T-helper 2 cell (primary cell): ENCODE data around the gene PWWP2B.

Experiments used
- DNase-seq, 5 experiments: peaks; one replicate each; pipeline versions ENCODE4 v3.0.0 to v3.0.0-alpha.2; 2012 to 2022

PWWP2B gene

DNA sequence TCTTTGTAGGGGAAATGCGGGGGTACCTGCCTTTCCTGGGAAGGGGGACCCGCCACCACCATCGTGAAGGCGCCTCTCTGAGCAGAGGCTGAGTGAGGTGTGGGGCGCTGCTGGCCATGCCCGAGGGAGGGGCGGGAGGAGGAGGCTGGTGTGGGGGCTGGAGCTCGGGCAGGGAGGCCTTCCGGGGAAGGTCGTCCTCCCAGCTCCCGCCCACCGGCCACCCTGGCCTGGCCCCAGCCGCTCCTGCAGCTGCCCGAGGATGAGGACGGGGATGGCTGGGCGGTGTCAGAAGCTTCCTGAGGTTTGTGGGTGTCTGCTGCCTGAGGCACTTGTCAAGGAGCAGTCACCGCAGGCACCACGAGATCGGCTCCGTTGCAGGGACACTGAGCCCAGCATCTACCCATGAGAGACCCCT is 11.4 kb downstream of the PWWP2B start:
- no peak for DNase-seq

DNA sequence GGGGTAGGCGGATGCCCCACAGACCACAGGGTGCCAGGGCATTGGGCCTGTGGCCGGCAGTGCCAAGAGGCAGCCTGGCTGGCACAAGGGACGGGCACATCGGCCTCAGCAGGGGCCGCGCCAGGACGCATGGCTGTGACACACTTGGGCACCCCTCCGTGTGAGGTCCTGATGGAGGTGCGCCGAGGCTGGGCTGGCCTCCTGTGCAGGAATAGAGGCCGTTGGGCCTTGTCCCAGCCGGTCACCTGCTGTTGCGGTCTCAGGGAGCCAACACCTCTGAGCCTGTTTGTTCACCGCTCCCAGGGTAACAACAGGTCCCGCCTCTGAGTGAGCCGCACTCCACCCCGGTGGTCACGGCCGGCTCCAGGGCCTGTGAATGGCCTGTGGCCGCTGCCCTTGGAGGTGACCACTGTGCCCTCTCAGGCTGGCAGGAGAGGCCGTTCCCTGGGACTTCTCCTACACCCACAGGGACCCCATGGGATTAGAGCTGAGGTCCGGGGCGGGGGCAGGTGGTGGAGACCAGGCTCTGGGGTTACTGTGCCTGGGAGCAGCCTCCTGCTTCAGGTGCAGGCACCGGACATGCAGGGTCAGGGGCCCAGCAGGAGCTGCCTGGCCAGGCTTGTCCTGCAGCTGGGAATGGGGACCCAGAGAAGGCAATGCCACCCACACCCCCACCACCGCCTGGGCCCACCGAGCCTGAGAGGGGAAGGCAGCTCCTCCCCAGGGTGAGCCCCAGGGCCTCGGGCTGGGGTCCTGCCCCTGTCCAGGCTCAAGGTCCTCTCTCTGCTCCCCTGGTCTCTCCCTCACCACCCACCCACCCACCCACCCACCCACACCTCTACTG is 12.0 kb downstream of the PWWP2B start:
- DNase-seq = no peak

DNA sequence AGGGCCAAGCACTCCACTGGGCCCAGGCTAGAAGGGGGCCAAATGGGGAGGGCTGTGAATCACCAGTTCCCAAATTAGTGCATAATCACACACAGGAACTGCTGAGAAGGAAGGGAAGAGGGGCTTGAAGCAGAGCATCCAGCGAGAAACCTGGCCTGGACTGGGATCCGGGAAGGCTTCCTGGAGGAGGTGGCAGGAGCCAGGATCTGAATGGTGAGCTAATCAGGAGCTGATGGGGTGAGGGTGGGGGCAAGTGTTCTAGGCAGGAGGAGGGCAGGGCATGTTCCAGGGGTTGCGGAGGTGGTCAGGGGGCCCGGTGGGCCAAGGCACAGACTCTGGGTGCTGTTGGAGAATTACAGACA is 12.6 kb downstream of the PWWP2B start:
- DNase-seq = no peak

DNA sequence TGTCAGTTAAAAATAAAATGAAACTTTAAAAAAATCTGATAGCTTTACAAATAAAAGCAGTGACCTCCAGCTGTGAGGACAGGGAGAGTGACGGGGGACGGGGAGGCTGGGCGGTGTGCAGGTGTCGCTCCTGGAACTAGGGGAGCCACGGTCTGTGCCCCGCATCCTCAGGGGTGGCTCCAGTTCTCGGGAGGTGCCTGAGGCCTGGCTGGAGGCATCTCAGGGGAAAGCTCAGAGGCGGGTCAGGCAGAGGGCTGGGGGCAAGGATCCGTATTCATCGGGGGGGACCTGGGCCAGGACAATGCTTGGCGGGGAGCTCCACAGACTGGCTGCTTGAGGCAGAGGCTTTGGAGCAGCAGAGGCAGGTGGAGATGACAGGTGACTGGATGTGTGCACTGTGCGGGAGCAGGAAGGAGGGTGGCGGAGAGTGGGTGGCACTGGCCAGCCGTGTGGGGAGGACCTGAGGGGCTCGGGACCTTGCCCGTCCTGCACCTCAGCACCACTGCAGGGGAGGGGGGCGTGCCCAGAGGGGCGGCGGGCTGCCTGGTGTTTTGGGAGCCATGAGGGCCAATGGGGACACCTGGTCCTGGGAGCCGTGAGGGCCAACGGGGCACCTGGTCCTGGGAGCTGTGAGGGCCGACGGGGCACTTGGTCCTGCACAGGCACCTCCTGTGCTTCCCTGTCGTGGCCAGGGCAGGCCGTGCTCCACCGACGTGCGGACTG is 13.2 kb downstream of the PWWP2B start:
- DNase-seq = no peak

DNA sequence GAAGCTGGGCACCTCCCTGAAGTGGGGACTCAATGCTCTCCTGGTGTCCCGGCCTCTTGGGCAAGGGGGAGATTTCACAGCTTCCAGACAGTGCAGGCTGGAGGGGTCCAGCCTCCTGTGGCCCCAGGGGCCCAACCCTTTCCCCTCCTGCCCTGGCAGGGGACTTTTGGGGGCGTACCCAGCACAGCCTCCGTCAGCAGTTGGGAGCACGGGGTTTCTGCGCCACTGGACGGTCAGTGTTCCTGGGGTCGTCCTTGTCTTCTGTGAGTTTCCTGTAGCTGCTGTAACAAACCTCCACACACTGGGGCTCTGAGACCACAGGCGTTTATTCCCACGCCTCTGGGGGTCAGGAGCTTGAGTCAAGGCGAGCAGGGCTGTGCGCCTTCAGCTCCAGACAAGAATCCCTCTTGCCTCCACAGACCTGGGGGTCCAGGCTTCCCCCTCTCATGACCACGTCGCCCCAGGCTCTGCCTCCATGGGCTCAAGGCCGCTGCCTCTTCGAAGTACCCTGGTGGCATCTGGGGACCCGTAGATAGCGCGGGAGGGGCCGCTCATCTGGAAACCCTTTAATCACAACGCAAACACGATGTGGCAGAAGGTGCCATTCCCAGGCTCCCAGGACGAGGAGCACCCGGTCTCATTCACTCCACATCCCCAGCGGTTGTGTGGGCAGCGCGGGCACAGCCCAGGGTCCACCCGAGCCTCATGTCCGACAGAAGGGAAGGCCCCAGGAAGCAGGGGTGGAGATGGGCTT is 14.0 kb downstream of the PWWP2B start:
- no peak for DNase-seq

DNA sequence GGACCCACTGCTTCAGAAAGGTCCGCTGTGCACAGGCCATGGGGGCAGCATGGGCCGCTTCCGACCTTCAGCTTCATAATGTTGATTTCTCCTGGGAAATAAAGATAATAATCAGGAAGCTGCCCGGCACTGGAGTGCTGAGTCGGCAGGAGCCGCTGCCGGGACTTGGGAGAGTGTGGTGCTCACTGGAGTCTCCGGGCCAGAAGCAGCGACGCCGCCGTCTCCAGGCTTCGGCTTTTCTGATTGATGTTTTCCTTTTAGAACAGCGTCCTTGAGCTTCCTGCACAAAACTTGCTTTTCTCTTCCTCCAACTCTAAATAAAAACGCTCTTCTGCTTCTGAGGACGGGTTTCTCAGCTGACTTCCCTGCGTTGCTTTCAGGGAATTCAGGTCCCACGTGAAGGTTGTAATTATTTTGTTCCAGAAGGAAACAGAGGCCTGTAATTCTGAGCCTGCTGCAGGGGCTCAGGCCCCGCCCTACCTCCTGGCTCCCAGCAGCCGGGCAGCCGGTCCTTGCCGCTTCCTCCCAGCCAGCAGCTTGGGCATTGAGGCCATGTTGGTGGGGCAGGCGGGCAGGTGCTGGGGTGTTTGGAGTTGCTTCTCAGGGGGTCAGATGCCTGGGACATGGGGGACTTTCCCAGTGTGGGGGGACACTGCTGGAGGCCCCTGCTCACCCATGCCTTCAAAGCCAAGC is 14.7 kb downstream of the PWWP2B start:
- no peak for DNase-seq

DNA sequence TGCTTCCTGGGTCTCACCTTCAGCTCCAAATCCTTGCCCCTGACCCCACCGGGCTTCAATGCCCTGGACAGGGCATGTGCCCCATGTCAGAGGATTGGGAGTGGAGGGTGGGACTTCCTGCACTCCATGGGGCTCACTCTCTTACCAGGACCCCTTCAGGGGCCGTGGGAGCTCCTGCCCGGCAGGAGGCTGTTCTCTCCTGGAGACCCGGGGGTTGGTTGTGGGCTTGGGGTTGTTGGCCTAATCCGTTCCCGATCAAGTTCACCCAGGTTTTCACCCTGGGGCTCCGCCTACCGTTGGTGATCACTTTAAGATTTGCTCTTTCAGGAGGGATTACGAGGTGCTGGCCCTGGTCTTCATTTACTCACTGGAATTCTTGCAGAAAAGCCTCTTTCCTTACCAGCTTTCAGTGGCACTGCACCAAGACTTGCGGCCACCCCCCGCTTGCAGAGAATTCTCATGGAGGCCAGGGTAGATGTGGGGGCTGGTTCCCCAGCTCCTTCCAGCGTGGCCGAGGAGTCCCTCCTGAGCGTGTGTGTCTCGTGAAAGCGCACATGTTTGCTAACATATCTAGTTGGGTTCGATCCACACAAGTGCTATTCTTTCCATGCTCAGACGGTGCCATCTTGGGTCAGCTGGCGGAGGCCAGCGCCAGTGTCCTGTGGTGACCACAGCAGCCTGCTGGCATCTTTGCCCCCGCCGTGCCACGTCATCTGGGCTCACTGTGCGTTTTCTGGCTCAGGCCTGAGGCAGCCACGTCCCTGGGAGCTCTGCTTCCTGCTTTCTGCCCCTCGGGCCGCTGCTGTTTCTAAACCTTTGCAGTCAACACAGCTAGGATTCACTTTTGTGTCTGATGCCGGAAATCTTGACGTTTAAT is 15.6 kb downstream of the PWWP2B start:
- no peak for DNase-seq

DNA sequence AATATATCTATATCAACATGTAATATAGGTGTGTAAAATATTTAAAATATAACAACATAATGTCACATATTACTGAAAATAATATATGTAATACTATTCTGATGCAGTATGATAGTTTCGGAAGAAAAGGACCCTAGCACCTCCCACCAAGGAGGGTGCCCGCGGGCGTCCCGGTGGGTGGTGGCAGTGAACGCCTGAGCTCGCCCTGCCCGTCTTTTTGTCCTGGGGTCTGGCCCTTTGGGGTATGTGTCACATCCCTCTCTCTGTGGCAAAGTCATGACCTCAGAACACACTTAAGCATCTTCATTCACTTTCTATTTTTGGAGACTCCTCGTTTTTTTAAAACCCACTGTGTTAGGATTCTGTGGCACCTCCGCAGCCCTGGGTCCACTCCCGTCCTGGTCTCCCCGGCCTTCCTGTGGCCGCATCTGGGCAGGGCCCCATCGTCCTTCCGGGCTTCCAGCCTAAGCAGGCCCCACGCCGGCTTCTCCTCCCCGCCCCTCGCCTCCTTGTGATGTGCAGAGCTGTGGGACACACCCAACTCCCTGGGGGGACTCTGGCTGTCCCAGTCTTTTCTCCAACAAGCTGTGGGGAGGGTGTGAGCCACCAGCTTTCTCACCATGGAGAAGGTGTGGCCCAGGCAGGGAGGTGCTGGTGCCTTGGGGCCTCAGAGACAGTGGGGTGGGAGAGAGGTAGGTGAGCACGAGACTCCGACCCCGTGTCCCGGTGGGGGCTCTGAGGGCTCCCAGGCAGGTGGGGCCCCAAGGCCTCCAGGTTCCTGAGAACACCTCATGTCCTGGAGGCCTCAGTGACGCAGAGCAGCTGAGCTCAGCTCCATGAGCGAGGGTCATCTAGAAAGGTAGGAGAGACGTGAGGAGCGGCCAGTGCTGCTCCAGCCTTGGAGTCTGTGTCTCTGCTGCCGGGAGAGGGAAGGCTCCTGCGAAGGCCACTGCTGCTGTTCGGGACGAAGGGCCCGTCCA is 16.5 kb downstream of the PWWP2B start:
- DNase-seq = no peak

DNA sequence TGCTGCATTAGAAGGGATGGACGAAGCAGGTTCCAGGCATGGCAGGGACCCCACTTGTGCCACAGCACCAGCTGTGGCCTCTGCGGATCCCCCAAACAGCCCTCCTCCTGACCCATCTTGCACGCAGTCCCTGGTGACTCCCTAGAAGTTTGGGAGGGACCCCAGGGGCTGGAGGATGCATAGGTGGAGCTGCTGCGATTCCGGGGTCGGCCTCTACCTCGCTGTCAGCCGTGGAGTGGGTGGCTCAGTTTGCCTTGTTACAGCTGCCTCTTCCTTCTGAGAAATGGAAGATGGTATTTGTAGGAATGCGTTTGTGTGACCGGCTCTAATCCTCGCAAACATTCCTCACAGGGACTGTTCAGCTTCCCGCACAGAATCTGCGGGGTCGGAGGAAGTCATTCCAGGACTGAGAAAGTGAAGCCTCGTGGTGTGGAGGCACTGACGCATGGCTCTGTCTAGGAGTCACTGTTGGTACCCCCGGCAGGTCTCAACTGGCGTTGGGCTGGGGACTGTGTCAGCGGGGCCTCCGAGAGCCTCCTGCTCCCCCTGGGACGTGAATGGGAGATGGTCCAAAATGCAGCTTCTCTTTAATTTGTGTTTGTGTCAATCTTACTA is 17.5 kb downstream of the PWWP2B start:
- DNase-seq = no peak

DNA sequence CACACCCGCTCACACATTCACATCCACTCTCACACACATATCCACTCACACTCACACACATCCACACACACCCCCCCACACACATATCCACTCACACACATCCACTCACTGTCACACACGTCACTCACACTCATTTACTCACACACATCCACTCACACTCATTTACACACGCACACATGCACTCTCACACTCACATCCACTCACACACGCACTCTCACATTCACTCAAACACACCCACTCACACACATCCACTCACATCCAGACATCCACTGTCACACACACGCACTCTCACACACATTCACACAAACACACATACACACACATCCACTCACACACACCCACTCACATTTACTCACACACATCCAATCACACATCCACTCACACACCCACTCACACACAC is 18.3 kb downstream of the PWWP2B start:
- no peak for DNase-seq

DNA sequence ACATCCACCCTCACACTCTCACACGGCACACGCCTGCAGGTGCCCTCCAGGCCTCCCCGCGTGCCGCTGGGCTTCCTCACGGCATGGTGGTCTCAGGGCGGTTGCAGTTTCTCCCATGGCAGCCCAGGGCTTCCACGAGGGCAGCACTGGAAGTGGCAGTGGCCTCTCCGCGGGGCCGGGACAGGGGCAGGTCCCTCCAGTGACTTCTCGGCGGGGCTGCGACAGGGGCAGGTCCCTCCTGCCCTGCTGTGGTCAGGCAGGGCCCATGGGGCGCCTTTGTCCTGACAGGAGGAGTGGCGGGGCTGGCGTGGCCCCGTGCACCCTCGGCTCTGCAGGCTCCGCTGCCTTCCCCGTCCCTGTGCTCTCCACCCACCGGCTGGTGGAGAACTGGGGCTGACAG is 19.0 kb downstream of the PWWP2B start:
- no peak for DNase-seq

DNA sequence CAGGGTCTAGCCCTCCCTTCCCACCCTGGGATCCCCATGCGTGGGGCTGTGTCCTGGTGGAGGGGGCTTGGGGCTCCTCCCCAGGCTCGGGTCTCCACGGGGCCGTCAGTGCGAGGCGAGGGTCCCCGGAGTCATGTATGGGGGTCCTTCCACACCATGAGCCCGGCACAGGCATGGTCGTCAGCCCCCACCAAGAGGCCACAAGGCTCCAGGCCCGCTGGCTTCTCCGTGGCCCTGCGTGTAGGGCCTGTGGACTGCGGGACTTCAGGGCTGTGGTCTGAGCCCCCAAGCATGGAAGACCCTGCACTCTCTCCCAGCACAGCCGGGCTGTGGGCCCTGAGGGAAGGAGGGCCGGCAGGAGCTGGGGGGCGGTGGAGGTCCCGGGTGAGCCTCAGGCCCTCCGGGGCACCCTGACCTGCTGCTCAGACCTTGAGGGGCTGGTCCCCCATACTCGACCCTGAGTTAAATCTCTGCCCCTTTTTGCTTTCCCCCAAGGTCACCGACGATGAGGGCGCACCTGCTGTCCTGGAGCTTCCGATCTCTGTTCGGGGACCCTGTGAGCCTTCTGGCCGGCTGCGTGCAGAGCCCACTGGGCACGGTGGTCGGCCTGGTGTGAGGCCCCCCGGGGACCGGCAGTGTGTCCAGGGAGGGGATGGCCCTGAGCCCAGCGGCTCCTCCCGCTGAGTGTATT is 19.7 kb downstream of the PWWP2B start:
- DNase-seq = no peak

DNA sequence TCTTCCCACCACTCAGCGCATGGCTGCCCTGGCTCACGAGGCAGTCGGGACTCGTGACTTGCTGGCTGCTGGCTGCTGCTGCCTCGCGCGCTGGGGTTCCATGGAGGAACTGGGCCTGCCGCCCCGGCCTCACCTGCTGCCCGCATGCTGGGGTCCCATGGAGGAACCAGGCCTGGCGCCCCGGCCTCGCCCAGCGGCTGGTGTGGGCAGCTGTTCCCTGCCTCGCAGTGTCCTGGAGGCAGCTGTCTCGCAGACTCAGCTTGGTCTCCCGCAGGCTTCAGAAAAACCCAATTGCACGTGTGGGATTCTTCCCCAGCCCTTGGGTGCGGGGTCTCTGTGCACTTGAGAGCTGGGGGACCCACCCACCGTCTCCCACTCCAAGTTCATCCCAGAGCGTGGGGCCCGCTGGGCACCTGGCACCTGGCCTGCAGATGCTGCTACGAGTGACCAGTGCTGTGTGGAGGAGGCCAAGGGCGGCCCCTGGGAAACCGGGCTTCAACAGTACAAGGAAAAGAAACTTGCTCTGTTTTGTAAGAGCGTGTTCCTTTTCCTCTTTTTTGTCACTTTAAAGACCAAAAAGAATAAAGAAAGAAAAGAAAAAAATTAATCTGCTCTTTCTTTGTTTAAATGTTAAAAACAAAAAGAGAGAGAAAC is 20.4 kb downstream of the PWWP2B start:
- DNase-seq = no peak

DNA sequence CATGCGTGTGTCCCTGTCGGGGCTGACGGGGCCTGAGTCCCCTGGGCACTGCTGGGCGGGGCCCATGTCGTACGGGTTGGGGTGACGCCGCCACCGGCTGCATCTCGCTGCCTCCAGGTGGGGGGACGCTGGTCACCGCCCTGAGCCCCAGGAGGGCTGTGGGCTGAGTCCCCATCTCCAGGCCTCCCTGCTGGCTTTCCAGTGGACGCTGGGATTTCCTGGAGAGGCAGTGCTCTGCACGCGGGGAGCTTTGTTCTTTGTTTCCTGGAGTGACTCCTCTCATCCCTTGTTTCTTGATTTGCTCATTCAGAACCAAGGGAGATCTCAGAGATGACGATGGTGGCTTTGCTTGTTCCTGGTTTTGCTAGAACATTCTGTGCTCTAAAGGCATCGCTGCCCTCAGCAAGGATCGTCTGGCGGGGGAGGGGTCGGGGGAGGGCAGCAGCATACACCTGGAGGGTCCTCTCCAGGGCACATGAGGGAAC is 21.0 kb downstream of the PWWP2B start:
- no peak for DNase-seq

DNA sequence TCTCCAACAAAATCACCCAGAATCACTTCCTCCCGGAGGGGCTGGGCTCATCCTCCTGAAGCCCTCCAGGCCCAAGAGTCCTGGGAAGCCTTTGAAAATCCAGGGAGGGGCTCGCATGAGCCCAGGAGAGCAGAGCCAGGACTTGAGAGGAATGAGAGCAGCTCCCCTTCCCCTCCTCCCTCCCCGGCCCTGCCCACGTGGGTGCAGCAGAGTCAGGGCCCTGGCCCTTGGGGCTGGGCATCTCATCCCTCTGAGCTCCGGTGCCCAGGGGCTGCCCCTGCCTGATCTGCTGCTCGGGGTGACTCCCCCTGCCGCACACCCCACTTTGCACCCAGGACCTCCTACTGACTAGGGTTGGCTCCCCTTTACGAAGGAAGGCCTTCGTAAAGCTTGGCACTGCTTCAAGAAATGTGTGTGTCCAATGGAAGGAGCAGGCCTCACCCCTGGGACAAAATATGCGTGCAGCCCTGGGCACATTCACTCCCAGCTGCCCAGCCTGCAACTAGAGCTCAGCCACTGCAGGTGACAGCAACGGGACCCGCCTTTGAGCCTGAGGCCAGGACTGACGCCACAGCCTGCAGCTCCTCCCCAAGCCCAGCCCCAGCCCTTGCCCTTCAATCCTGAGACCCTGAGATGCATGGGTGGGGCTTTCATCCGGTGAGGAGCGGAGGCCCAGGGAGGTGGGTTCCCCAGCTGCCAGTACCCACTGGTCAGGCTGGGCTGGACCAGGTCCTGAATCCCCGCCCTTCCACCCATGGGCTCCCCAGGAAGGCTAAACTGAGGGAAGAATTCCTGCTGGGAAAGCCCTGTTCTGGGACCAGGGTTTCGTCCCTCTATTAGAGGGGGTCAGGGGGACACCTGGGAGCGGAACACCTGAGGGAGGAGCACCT is 21.8 kb downstream of the PWWP2B start:
- DNase-seq = no peak

DNA sequence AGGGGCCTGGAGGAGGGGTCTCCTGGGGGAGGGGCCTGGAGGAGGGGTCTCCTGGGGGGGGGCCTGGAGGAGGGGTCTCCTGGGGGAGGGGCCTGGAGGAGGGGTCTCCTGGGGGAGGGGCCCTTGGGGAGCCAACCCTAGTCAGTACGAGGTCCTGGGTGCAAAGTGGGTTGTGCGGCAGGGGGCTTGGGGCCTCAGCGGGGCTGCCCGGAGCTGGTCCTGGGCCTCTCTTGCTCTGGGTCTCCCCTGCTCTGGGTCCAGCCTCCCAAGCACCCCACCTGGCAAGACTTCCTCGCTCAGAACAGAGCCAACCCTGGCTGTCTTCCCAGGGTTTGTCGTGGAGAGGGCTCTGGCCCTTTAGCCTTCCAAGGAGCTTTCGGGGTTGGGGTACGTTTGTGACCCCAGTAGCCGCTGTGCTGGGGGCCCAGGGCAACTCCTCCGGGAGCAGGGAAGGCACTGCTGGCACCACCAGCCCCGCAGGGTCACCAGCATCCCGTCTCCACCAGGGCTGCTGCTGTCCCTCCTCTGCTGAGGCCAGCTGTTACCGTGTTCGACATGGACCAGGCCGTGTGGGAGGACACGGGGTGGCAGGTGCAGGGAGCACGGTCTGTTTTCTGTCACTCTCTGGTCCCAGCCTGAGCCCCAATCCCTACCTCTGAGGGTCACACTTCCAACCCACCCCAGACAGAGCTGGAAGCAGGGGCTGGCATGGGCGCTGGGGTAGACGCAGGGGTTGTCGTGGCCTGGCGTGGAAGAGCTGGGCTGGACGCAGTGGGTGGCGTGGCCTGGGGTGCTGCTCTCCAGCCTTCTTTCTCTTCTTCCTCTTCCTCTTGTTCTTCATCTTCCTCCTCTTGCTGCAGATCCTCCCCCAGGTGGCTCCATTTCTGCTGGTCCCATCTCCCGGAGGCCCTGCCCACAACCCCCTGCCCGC is 22.8 kb downstream of the PWWP2B start:
- no peak for DNase-seq
